ENCODE data around the gene LTA.
"Not testable (repeated sequence)": the region's sequence is repeated elsewhere in the genome, so short reads cannot be mapped to it uniquely, and the experiment has no call there.

The LTA gene

DNA sequence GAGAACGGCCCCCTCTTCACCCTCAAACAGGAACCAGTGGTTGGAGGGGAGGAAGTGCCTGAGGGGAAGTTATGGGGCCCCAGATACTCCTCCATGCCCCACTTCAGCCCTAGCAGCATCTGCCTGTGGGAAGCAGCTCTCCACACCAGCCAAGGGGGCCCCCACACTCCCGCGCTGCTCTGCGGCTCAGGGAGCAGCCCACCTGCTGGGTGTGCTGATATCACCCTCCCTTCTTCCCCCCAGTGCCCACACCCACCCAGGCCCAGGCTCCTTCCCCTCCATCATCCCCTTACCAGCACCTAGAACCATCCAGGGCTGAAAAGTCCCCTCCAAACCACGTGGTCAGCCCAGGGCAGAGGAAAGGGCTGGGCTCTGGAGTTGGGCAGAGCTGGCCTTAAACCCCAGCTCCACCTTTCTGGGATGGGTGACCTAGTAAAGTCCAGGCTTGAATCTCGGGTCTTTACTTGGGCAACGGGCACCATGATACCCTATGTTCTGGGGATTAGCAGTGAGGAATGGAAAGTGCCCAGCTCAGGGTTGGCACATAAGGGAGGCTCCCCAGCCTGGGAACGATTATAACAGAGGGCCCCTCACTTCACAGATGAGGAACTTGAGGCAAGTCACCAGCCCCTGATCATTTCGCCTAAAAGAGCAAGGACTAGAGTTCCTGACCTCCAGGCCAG, 14.7 kb downstream of the LTA start:
- DNase-seq (ENCODE audit: low spot score): no peak

DNA sequence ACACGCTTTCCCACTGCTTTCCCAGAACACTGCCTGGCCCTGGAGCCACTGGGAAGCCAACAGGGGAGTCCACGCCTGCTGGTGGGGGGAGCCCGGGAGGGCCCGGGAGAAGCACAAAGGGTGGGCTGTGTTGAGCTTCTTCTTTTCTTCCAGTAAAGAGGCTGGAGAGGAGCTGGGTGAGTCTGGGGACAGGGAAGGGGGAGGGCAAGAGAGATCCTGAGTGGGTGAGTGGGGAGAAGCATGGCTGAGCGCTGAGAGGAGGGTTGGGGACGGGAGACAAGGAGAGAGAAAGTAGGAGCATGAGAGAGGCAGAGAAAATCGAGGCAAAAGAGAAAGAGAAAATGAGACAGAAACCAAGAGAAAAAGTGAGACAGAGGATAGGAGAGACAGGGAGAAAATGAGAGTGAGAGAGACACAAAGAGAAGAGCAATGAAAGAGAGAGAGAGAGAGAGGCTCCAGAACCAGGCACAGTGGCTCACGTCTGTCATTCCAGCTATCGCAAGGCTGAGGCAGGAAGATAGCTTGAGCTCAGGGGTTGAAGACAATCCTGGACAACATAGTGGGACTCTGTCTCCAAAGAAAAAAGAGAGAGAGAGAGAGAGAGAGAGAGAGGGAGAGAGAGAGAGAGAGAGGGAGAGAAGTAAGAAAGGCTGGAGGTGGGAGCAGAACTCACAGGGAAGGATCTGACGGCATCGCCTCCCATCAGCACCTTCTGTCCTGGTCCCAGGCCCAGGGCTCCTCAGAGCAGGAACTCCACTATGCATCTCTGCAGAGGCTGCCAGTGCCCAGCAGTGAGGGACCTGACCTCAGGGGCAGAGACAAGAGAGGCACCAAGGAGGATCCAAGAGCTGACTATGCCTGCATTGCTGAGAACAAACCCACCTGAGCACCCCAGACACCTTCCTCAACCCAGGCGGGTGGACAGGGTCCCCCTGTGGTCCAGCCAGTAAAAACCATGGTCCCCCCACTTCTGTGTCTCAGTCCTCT, 16.0 kb downstream of the LTA start:
- no peak for DNase-seq (ENCODE audit: low spot score)

DNA sequence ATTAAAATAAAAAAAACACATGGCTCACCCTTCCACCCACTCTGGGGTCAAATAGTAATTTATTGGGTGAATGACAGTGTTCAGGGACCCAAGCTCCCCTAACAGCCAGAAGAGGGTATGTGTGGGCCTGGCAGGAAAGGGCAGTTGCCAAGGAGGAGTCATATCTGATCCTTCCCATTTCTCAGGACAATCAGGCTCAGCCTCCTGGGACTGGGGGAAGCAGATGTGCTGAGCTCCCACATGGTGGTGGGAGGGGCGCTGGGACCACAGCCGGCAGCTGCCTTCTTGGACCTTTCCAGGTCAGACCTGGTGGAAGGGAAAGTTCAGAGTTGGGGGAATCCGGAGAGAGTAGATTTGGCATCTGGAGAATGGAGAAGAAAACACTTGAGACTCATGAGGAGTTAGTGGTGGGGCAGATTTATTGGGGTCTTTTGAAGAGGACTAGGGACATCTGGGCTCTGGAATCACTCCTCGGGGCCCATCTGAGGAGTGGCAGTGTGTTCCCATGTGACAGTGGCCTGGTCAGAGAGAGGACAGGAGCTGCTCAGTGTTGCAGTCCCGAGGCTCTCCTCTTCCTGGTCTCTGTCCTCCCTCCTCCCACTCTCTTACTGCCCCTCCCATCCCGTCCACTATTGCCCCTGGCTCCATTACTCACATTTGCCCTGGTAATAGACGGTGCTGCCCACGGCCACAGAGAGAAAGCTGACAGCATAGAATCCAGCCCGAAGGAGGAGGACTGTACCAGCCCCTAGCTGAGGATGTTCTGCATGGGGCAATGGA, 17.0 kb downstream of the LTA start:
- DNase-seq (ENCODE audit: low spot score): no peak

DNA sequence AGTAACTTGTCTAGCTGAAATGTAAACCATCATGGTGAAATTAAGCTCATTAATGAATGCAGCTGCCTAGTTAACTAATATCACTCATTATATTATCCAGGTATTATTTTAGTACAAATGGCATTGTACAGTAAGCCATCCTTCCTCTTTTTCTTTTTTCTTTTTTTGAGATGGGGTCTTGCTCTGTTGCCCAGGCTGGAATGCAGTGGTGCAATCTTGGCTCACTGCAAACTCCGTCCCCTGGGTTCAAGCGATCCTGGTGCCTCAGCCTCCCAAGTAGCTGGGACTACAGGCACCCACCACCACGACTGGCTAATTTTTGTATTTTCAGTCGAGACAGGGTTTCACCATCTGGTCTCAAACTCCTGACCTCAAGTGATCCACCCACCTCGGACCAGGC, 18.6 kb downstream of the LTA start:
- DNase-seq (ENCODE audit: low spot score): not testable (repeated sequence)

DNA sequence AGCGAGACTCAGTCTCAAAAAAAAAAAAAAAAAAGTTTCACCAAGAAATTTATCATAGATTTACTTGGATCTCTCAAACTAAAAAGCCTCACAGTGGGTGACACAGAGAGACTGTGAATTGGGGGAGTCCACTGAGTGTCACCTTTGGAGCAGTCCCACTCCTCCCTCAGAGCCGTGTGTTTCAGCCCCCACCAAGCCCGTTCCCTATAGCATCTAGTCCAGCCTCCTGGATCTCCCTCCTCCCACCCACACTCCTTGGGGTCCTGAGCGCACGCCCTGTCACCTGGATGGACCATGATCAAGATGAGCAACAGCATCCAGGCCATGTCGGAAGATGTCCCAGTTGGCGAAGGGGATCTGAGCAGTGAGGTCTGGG, 20.3 kb downstream of the LTA start:
- no peak for DNase-seq (ENCODE audit: low spot score)

DNA sequence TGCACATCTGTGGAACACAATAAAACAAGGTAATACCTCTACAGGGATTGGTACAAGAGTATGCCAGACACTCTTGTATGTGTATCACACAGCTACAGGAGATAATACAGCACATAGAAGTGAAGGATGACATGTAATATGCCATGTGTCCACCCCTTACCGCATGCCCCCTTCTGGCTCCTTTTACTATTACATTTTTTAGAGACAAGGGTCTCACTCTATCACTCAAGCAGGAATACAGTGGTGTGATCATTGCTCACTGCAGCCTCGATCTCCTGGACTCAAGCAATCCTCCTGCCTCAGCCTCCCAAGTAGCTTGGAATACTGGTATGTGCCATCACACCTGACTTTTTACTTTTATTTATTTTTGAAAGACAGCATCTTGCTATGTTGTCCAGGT, 24.9 kb downstream of the LTA start:
- peak; percentile 54 for DNase-seq (ENCODE audit: low spot score)

DNA sequence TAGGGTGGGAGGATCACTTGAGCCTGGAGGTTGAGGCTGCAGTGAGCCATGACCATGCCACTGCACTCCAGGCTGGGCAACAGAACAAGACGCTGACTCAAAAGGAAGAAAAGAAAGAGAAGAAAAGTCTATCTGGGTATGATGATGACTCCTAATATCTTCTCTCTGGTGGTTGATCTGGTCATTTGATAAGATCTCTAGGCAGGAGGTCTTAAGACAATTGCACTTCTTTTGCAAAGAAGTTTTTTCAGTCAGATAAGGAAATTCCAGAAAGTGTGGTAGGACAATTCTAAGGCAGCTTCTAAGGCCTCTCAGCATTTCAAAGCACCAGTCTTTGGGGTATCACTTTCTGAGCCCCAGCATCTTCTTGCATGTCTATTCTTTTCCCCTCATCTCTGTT, 35.2 kb downstream of the LTA start:
- DNase-seq (ENCODE audit: low spot score): no peak

DNA sequence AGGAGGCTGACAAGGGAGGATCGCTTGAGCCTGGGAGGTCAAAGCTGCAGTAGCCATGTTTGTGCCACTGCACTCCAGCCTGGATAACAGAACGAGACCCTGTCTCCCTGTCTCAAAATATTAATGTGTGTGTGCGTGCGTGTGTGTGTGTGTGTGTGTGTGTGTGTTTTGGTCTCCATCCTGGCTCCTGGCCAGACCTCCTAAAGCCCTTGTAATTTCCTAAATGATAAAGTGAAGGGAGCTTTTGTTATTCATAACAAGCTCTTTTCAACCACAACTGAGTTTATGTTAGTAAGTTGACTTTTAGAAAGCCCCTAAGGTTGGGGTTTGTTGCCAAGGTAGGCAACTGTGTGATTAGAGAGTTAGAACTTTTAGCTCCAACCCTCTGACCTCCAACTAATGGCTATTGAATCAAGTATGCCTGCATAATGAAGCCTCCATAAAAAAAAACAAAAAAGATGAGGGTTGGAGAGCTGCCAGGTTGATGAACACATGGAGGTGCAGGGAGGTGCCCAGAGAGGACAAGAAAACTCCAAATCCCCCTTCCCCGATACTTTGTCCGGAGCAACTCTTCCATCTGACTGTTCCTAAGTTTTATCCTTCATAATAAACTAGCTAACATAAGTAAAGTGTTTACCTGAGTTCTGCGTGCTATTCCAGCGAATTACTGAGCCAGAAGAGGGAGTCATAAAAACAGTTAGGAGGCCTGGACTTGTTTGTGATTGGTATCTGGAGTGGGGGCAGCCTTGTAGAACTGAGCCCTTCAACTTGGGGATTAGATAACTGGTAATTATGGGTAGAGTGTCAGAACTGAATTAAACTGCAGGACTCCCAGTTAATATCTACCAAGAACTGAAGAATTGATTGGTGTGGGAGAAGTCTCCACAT, 37.7 kb downstream of the LTA start:
- no peak for DNase-seq (ENCODE audit: low spot score)

DNA sequence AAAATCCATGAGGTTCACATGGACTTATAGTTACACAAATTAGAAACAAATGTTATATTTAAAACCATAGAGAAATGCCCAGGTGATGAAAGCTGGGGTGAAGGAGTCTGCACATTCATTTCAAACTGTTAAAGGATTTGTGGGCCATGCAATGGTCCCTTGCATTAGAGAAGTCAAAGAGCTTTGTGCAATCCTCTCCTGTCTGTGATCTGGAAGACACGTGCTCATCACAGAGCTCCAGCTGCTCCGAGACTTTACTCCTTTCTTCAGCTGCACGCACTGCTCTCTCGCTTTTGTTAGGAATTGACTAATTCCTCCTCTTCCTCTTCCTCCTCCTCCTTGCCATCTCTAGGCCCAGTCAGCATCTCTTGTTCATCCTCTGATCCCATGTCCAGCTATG, 38.9 kb downstream of the LTA start:
- no peak for DNase-seq (ENCODE audit: low spot score)

DNA sequence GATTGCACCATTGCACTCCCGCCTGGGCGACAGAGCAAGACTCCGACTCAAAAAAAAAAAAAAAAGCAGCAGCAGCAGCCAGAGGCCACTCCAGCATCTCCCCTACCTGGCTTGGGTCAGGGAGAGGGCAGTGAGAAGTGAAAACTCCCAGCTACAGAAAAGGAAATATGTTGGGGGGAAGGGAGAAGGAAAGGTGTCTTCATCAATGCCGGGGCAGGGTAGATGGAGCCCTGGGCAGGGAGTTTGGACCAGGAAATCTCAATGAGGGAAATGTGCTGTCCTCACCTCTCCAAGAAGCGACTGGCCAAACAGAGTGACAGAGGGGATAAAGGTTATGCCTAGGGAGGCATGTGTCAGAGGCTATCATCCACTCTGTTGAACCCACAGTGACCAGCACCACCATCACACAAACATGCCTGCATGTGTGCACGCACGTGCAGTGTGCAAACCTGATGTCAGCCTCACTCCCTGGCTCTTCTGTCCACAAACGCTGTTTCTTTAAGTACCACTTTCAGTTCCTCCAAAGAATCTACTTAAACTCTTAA, 42.1 kb downstream of the LTA start:
- no peak for DNase-seq (ENCODE audit: low spot score)

DNA sequence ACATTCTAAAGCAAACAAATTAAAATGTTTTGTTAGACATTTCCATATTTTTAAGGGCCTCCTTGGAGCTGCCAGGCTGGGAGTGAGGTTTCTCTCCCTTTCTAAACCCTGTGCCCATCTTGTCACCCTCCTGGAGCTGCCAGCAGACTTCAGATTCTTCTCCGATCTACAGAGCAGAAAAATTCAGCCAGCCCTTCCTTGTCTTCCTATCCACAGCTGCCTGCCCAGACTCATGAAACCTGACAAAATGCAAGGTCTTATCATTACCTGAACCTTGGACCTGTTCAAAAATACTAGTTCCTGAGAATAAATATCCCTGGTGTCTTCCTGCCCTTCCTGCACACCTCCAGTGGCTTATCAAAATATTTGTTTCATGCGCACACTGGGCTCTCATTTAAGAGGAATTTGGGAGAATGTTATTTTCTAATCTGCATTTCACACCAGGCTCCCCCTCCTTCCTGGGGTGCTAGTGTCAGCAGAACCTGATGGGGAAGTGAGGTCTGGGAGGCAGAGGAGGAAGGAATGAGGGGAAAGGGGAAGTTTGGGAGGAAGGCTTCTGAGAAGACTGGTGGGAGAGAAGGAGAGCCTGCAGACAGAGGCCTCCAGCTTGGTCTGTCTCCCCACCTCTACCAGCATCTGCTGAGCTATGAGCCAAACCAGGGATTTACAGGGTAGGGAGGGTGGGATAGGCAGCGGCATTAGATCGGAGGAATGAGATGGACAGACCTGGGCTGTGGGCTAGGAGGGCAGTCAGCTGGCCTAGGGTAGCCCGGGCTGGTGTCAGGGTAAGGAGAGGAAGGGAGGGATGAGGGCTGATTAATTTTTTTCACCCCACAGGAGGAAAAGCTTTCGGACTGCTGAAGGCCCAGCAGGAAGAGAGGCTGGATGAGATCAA, 42.8 kb downstream of the LTA start, which contains the start of gene AIF1:
Gene AIF1 (plus strand): TSS at position 551 of the 895 bp plus-strand sequence. CDS start 96 bp downstream, at position 647.
- DNase-seq (ENCODE audit: low spot score): no peak

DNA sequence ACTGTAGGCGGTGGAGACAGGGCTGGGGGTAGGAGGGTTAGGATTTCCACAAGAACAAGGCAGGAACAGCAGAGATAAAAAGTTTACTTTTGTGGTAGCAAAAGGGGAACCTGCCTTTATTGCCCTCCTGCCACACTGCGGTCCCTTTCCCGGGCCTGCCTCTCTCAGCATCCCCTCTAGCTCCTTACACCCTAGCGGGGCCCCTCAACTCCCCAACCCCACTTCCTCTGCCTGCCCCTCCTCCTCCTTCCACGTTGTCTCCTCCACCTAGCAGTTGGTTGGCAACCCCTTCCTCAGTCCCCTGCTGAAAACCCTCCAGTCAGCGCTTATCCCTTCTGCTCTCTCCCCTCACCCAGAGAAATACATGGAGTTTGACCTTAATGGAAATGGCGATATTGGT, 43.7 kb downstream of the LTA start:
- no peak for DNase-seq (ENCODE audit: low spot score)

DNA sequence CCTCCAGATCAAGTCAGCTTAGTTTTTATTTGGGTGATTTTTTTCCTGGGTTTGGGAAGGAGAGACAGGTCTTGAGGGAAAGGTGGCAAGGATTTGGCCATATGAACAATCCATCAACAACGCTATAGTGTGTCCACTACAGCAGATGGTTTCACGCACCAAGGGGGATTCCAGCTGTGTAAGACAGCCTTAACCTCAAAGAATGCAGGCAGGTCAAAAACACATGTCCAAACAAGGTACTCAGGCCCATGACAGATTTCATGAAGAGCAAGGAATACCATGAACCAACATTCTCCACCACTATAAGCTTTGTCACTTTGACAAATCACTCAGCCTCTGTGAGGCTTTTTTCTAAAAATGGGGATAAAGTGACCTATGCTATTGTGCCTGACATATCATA, 44.9 kb downstream of the LTA start:
- no peak for DNase-seq (ENCODE audit: low spot score)

DNA sequence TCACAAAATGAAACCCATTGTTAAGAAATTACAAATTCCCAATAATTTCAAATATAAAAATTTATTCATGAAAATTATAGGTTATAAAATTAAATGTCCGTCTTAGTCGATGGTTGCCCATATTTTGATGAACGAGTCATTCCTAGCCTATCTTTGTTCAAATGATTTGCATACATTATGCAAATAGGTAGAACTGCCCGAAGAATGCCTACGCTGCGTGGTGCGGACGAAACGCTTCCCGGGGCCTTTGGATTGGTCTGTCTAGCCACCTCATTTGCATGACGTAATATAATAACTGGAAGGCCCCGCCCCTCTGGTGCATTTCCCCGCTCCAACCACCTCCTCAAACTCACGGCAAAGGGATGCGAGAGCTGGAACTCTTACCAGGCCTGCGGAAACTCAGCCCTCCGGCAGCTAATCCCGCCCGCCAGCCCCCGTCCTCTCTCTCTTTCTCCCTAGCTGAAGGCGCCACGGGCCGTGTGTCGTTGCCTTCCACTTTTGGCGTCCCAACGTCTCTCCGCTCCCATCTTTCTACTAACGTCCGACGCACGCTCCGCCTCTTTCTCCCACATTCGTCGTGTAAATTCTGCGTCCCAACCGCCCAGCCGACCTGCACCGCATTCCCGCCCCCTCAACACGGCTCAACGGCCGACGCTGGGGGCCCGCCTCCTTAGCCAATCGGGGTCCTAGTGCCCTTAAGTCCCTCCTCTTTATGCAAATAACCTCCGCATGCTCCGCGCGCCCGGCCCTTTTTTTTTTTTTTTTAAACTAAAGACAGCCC, 47.9 kb downstream of the LTA start:
- DNase-seq (ENCODE audit: low spot score): peak; percentile 100

DNA sequence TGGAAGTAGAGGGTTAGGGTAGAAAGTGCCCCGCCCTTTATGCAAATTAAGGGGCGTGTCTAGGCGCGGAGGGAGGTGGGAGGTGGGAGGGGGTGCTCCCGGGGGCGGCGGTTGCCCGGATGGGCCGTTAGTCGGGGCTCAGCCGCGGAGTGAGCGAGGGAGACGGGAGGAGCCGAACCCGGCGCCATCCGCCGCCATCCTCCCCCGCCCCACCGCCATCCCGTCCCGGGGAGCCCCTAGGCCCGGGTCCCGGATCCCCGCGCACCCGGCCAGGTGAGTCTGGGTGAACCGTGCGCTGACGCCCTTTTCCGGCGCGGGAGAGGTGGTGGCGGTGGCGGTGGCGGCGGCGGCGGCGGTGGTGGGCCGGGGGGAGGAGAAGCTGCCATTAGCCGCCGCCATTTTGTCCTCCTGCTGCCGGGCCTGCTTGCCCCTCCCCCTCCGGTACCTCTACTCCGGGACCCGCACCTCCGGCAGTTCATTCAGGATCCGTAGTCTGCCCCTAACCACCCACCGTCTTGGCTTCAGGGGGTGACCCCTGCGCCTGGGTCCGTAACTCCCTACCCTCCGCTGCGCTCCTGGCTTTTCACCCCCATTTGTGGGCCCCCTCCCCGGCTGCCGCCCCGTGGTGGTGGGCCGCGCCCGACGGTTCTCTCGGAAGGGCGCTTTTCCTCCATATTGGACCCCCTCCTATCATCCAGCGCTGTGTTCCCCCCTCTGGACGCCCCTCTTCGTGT, 48.7 kb downstream of the LTA start, which contains the start of gene PRRC2A:
Gene PRRC2A (plus strand): TSS at position 130 of the 734 bp plus-strand sequence. CDS start 2,075 bp downstream, outside the sequence.
- no peak for DNase-seq (ENCODE audit: low spot score)

DNA sequence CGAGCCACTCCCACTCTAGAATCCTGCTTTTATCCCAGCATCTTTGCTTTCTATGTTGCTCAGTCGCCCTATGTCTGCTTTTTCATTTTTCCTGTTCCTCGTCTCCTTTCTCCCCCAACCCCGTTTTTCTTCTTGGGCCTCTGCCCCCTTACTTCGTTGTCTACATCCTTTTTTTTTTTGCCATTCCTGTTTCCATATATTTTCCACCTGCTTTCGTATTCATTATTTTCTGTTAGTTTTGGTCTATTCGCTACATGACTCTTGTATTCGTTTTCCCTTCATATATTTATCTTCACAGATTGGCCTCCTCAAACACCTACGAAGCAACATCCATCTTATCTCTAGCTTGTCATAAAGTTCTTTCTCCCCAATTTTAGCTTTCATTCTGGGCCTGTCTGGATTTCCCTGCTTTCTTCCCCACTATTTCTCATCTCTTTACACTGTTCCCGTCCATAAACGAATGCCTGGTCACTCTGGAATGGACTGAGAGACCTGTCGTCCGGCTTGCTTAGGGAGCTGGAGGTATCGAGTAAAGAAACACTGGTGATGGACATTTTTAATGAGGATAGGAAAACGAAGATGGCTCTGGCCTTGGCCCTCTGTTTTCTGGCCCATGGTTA, 49.3 kb downstream of the LTA start:
- peak; percentile 17 for DNase-seq (ENCODE audit: low spot score)

DNA sequence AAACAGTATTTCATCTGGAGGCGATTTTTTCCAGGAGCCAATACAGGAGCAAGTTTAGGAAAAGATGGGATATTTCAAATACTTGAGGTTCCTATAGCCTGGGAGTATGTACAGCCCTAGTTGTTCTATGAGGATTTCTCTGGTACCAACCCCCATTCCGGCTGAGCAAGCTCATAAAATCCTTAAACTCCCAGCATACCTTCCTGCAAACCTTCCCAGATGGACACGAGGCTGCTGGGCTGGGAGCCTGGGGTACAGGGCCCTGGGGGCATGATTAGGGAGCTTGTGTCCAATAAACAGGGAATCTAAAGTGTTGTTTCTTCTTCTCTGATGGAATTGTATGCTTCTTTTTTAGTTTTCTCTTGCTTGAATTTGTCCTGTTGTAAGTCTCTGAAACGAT, 49.9 kb downstream of the LTA start:
- DNase-seq (ENCODE audit: low spot score): peak; percentile 20

DNA sequence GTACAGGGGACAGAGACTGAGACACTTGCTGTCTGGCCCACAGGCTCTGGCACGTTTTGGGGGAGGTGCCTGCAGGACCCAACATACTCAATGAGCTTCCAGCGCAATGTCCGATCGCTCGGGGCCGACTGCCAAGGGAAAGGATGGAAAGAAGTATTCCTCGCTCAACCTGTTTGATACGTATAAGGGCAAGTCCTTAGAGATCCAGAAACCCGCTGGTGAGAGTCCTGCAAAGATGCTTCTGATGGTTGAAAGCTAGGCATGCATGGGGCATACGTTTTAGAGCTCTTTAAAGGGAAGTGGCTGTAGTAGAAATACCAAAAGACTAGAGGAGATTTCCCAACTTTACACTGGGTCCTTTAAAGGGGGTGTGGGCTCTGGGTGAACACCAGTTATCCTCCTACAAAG, 50.6 kb downstream of the LTA start:
- no peak for DNase-seq (ENCODE audit: low spot score)
